Stomach (tissue), 4 donors: ENCODE results near the gene BCO1.

Source experiments
- EP300 ChIP-seq: sonication (generic); formaldehyde crosslinking; IDR thresholded peaks from one replicate; pipeline ENCODE4 v1.6.1; 2017; ENCODE audit warnings: antibody characterized with exemption
- POLR2AphosphoS5 ChIP-seq, 3 donors: sonication (generic); formaldehyde crosslinking; IDR thresholded peaks; one replicate each; pipeline ENCODE4 v1.6.1; 2016; ENCODE audit warnings: antibody characterized with exemption in 3 of 3
- TF ChIP-seq, protein P1 (sequence below), 7 experiments: fragments of 450-650 bp in 4 of 7; fragments of 200-600 bp in 3 of 7; sonication (generic) in 3 of 7; IDR thresholded peaks; one replicate each; pipeline ENCODE4 v1.5.1; 2016 to 2019; ENCODE audit warnings: antibody characterized with exemption in 7 of 7, control low read depth in 2 of 7, mild to moderate bottlenecking in 1 of 7

DNA sequence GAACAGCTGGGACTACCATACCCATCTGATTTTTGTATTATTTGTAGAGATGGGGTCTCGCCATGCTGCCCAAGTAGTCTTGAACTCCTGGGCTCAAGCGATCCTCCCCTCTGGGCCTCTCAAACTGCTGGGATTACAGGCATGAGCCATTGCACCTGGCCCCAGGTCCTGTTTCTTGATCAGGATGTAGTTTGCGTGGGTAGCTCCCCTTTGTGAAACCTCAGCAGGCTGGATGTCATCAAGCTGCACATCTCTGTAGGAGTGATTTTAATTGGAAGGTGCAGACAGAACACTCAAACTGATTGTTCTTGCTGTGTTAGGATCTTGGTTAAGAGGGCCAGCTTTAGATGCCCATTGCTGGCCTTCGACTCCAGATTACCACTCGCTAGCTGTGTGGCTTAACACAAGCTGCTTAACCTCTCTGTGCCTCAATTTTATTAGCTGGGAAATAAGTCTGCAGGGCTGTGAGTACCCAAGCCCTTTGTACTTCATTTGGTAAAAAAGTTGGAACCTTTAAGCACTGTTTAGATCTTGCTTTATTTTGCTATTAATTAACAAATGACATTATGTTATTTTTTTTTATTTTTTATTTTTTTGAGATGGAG is 16.5 kb downstream of the BCO1 start:
- TF ChIP-seq POLR2AphosphoS5 (IDR thresholded peaks at IDR 0.05) = no peak
- TF ChIP-seq, protein P1, sequence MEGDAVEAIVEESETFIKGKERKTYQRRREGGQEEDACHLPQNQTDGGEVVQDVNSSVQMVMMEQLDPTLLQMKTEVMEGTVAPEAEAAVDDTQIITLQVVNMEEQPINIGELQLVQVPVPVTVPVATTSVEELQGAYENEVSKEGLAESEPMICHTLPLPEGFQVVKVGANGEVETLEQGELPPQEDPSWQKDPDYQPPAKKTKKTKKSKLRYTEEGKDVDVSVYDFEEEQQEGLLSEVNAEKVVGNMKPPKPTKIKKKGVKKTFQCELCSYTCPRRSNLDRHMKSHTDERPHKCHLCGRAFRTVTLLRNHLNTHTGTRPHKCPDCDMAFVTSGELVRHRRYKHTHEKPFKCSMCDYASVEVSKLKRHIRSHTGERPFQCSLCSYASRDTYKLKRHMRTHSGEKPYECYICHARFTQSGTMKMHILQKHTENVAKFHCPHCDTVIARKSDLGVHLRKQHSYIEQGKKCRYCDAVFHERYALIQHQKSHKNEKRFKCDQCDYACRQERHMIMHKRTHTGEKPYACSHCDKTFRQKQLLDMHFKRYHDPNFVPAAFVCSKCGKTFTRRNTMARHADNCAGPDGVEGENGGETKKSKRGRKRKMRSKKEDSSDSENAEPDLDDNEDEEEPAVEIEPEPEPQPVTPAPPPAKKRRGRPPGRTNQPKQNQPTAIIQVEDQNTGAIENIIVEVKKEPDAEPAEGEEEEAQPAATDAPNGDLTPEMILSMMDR (IDR thresholded peaks at IDR 0.05) = no peak
- TF ChIP-seq EP300 = no peak
